Erythroblast (primary cell): Measurements from ENCODE around the gene STK10.

Experiments used
- GATA1 ChIP-seq: IDR thresholded peaks from 2 replicates; pipeline ENCODE4 v1.6.1; 2011; ENCODE audit warnings: low read depth, mild to moderate bottlenecking, control low read depth, low read length, moderate library complexity
- POLR2A ChIP-seq: IDR thresholded peaks from 2 replicates; pipeline ENCODE4 v1.6.1; 2011; ENCODE audit warnings: mild to moderate bottlenecking, low read length

GRCh38 chr5:172169216-172169615 is 18.8 kb downstream of the STK10 start:
- TF ChIP-seq POLR2A (no peak), GATA1 (no peak)
